Erythroblast (primary cell): Measurements from ENCODE around the gene UBC.

Source experiments
- GATA1 ChIP-seq: IDR thresholded peaks from 2 replicates; pipeline ENCODE4 v1.6.1; 2011; ENCODE audit warnings: low read depth, mild to moderate bottlenecking, control low read depth, low read length, moderate library complexity
- POLR2A ChIP-seq: IDR thresholded peaks from 2 replicates; pipeline ENCODE4 v1.6.1; 2011; ENCODE audit warnings: mild to moderate bottlenecking, low read length

DNA sequence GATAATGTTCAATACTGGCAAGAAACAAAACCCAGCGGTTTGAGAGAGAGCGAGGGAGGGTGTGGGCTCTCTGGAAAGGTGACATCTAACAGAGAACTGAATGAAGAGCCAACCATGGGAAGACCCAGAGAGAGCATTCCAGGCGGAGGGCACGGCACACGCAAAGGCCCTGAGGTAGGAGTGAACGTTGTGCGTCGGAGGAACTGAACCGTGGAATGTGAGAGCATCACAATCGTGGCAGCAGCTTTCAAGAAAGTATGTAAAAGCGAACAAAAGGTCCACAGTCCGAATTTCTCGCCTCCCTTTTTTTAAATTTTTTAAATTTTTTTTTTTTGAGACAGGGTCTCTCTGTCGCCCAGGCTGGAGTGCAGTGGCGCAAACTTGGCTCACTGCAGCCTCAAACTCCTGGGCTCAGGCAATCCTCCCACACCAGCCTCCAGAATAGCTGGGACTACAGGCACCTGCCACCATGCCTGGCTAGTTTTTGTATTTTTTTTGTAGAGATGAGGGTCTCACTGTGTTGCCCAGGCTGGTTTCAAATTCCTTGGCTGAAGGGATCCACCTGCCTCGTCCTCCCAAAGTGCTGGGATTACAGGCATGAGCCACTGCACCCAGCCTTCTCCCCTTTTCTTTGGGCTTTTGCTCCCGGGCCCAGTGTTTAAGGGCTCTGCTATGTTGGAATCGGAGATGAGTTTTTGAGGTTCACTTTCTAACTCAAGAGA, 35.5 kb downstream of the UBC start:
- TF ChIP-seq POLR2A (no peak), GATA1 (no peak)
